Fibroblast of skin of left biceps (primary cell): Measurements from ENCODE around the gene GRIN2C.
"Not testable (repeated sequence)": the region's sequence is repeated elsewhere in the genome, so short reads cannot be mapped to it uniquely, and the experiment has no call there.

Experiments
- DNase-seq, 2 experiments: peaks; one replicate each; pipeline ENCODE4 v3.0.0-alpha.2; 2013; ENCODE audit warnings: low read depth in 2 of 2

GRIN2C gene

DNA sequence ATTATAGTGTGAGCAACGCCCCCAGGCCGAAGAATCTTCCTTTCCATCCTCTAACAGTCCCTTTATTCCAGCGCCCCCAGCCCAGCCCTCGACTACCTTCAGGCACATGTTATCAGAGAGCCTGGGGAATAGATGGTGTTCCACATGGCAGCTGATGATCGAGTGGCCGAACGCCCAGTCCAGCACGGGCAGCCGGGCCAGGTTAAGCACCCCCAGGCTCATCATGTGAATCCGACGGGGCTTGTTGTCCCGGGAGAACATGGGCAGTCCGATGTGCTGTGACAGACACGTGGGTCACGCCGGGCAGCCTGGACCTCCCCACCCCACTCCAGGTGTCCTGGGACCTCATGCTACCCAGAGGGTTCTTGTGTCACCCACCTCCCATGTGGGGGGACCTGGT is 19.6 kb upstream of the GRIN2C start:
- DNase-seq = no peak

GRCh38 chr17:74878658-74879057 is 19.0 kb upstream of the GRIN2C start:
- no peak for DNase-seq

- no peak for DNase-seq
Observed at GRCh38 chr17:74877592-74878548, 18.2 kb upstream of the GRIN2C start.

- DNase-seq = no peak
Observed at GRCh38 chr17:74875977-74876593, 16.4 kb upstream of the GRIN2C start.

- no peak for DNase-seq
Observed at GRCh38 chr17:74875155-74875976, 15.7 kb upstream of the GRIN2C start.

DNA sequence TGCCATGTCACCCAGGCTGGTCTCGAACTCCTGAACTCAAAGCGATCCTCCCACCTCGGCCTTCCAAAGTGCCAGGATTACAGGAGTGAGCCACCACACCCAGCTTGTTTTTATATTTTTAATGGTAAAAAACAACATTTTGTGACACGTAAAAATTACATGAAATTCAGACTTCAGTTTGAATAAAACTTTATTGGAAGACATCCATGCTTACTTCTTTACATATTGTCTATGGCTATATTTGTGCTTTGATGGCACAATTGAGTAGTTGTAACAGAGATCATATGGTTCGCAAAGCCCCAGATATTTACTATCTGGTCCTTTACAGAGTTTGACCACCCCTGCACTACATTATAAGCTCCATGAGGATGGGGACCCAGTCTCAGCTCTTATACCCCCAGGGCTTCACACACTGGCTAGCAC is 14.9 kb upstream of the GRIN2C start:
- DNase-seq = no peak

DNA sequence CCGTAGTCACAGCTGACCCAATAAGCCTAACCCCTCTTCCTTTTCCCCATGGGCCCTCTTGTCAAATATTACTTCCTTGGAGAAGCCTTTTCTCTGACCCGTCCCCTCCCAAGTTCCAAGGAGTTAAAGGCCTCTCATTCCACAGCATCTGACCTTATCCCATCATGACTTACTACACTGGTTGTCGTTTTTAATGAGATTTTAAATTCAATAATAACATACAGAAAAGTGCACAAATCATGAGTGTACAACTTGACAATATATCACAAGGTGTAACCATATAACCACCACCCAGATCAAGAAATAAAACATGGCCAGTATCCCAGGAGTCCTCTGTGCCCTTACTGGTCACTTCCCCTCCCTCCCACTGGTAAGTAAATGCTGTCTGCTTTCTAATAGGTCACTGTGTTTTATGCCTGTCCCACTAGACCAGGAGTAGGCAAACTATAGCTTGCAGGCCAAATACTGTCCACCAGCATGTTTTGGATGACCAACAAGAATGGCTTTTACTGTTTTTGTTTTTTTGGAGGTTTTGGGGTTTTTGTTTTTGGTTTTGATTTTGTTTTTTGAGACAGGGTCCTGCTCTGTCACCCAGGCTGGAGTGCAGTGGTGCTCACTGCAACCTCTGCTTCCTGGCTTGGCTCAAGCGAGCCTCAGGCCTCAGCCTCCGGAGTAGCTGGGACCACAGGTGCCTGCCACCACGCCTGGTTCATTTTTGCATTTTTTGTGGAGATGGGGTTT is 14.4 kb upstream of the GRIN2C start:
- no peak for DNase-seq

- DNase-seq = peak; percentile 100
Observed at GRCh38 chr17:74873037-74873873, 13.6 kb upstream of the GRIN2C start.

GRCh38 chr17:74872313-74873036 is 12.8 kb upstream of the GRIN2C start, which contains the start of gene FDXR:
FDXR (minus strand) TSS chr17:74872994; CDS start chr17:74872944, 50 bp downstream.
- DNase-seq = no peak

- DNase-seq = no peak
Observed at GRCh38 chr17:74871356-74872076, 11.8 kb upstream of the GRIN2C start.

GRCh38 chr17:74870512-74870911 is 10.8 kb upstream of the GRIN2C start:
- DNase-seq = peak; percentile 40 to 42

DNA sequence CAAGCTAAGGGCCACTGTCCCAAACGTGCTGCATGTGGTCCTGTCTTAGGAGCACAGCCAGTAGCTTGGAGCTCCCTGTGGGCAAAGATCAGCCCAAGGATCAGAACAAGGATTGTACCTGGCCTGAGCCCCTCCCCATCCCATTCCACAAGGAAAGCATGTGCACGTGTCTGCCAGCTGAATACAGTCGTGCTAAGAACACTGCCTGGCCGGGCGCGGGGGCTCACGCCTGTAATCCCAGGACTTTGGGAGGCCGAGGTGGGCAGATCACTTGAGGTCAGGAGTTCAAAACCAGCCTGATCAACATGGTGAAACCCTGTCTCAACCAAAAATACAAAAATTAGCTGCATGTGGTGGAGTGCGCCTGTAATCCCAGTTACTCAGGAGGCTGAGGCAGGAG is 10.3 kb upstream of the GRIN2C start:
- DNase-seq = not testable (repeated sequence)

- no peak for DNase-seq
Observed at GRCh38 chr17:74868908-74869255, 9.2 kb upstream of the GRIN2C start.

GRCh38 chr17:74868251-74868907 is 8.7 kb upstream of the GRIN2C start:
- DNase-seq = no peak

GRCh38 chr17:74866198-74866835 is 6.6 kb upstream of the GRIN2C start:
- DNase-seq = no peak

- DNase-seq = no peak
Observed at GRCh38 chr17:74865504-74866197, 6.0 kb upstream of the GRIN2C start.

- DNase-seq = no peak
Observed at GRCh38 chr17:74864866-74865395, 5.2 kb upstream of the GRIN2C start.
